Small intestine (tissue), 7 donors: ENCODE data around the gene PLEKHO2. TPM values are rescaled to one million over a fixed set of nuclear protein-coding genes. Genes with fewer than 3 reads are reported as not detected.

Source experiments
- DNase-seq, 2 donors: peaks; one replicate each; pipeline versions ENCODE4 v3.0.0 to v3.0.0-alpha.2; 2013
- FAIRE-seq: peaks from 2 replicates; lab custom pipeline; 2012; peaks lifted over from hg19 to GRCh38; lab: Jason Lieb, UNC
- H3K27ac ChIP-seq, 3 donors: one replicate each; pipeline ENCODE4 v1.5.1; 2013; ENCODE audit warnings: low read length in 2 of 3, mild to moderate bottlenecking in 2 of 3, control low read depth in 1 of 3, inconsistent platforms in 1 of 3, low read depth in 1 of 3, moderate library complexity in 1 of 3
- H3K27me3 ChIP-seq, 3 donors: one replicate each; pipeline ENCODE4 v1.6.1; 2013; ENCODE audit warnings: low read length in 3 of 3, inconsistent platforms in 1 of 3; ENCODE audit not compliant: control insufficient read depth in 3 of 3, insufficient read depth in 3 of 3
- H3K36me3 ChIP-seq, 3 donors: one replicate each; pipeline ENCODE4 v1.6.1; 2013; ENCODE audit warnings: low read length in 3 of 3, inconsistent platforms in 1 of 3, low read depth in 1 of 3, mild to moderate bottlenecking in 1 of 3, moderate library complexity in 1 of 3; ENCODE audit not compliant: control insufficient read depth in 3 of 3, insufficient read depth in 2 of 3
- H3K4me1 ChIP-seq, 3 donors: one replicate each; pipeline ENCODE4 v1.6.1; 2013; ENCODE audit warnings: low read length in 2 of 3, inconsistent platforms in 1 of 3, low read depth in 1 of 3, mild to moderate bottlenecking in 1 of 3, moderate library complexity in 1 of 3; ENCODE audit not compliant: control insufficient read depth in 3 of 3, insufficient read depth in 2 of 3
- H3K4me3 ChIP-seq, 3 donors: one replicate each; pipeline ENCODE4 v1.5.1; 2013; ENCODE audit warnings: low read length in 3 of 3, control low read depth in 1 of 3, inconsistent platforms in 1 of 3, low read depth in 1 of 3, mild to moderate bottlenecking in 1 of 3, moderate library complexity in 1 of 3
- H3K9me3 ChIP-seq, 2 donors: one replicate each; pipeline ENCODE4 v1.6.1; 2013; ENCODE audit warnings: low read depth in 1 of 2, low read length in 1 of 2; ENCODE audit not compliant: control insufficient read depth in 2 of 2, insufficient read depth in 1 of 2
- WGBS, 3 donors: extraction: QIAGEN DNeasy Blood & Tissue Kit; methylation state at CpG; one replicate each; pipeline ENCODE4 v1.1.7; 2013; 5-methylcytosine and 5-hydroxymethylcytosine counted together
- polyA plus RNA-seq, 4 donors: library from polyadenylated mRNA; stranded (reverse) in 3 of 4; unstranded in 1 of 4; fragments of 200-250 nt in 3 of 4; fragments of 120-200 nt in 1 of 4; gene quantifications; one replicate each; pipeline versions ENCODE4 v1.2.1 to v1.2.3, GENCODE V29; 2013
- donor health status: healthy with polysubstance abuse.
- donor health status: control.
- donor health status: control.
- donor health status: Bipolar disorder and iron deficiency.
- donor health status: healthy.

The PLEKHO2 gene
- polyA plus RNA-seq, 4 donors = 1.3 to 17.8 (median 11.3) TPM

DNA sequence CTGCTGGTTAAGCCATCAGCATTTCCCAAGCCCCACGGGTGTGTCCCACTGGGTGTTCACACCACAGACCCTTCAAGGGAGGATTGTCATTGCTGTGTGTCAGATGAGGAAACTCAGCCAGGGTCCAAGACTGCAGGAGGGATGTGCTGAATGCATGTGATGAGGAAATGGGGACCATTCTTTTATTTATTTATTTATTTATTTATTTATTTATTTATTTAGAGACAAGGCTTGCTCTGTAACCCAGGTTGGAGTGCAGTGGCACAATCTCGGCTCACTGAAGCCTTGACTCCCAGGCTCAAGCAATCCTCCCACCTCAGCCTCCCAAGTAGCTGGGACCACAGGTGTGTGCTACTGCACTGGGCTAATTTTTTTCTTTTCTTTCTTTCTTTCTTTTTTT lies 37.1 kb upstream of the PLEKHO2 start:
- FAIRE-seq (no peak), DNase-seq (no peak)
- Histone ChIP-seq H3K36me3 (no peaks in the 10 kb centered on the region), H3K4me1 (peaks cover 0 to 7% (median 0%) of the 10 kb centered on the region in 3 donors), H3K4me3 (no peak overlapping the region), H3K9me3 (no peaks in the 10 kb centered on the region), H3K27me3 (no peaks in the 10 kb centered on the region), H3K27ac (no peak overlapping the region)
- 37 to 63% (median 45%) methylated on average over 2 of the region's 2 CpGs for whole genome bisulfite sequencing, 3 donors

DNA sequence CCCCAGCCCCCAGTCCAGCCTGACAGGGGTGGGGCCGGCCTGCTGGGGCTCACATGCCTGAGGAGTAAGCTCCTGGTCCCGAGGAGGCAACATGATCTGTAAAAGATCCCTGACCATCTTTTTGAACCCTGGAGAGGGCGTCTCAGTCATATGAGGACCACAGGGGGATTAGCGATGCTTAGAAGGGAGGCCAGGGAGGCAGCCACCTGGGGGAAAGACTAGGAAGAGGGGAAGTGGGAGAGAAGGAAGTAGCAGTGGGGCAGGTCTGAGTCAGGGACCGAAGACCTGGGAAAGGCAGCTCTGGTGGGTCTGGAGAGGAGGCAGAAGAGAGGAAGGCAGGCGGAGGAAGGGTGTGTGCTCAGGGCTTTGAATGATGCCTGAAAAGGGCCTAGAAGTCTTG lies 35.2 kb upstream of the PLEKHO2 start:
- Histone ChIP-seq H3K4me3 (no peak overlapping the region), H3K9me3 (no peaks in the 10 kb centered on the region), H3K27ac (no peak overlapping the region), H3K36me3 (no peaks in the 10 kb centered on the region), H3K27me3 (no peaks in the 10 kb centered on the region), H3K4me1 (peaks cover 0 to 7% (median 0%) of the 10 kb centered on the region in 3 donors)
- whole genome bisulfite sequencing, 3 donors = 80 to 84% (median 82%) methylated on average over 6 of the region's 6 CpGs
- DNase-seq (no peak), FAIRE-seq (no peak)

DNA sequence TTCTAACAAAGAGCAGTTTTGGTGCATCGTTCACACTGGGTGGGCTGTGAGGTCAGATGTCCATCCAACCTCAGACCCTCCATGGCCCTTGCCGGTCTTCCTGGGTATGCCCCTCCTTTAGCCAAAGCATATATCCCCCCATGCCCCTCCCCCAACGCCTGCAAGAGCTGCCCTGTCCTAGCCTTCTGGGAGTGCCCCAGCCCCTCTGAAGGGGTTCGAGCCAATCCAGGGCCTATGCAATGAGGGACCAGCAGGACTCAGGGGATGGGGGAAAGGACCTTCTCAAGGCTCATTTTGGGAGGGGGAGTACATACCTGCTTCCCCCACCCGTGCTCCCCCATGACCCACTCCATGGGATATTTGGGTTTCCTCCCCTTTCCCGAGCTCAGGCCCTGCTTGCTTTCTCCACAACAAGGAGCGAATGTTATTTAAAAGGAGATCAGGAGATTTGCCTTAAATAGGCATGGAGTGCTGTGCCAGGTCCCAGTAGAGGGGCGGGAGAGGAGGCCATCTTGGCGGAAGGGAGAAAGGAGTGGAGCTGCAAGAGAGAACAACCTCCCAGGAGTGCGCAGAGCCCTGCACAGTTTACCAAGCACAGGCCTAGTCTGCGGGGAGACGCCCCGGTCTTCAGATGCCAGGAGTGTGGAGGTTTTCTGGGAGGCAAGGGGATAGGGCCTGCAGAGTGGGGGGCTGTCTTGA lies 34.5 kb upstream of the PLEKHO2 start:
- H3K4me1 ChIP-seq = peaks cover 0 to under 1% (median 0%) of the 10 kb centered on the region in 3 donors
- no peaks in the 10 kb centered on the region for H3K27me3 ChIP-seq
- no peak for DNase-seq
- H3K27ac ChIP-seq = peak overlapping the region in 1 of 3 donors; percentile 1
- 79 to 81% (median 80%) methylated on average over 13 of the region's 13 CpGs for WGBS, 3 donors
- no peaks in the 10 kb centered on the region for H3K36me3 ChIP-seq
- H3K4me3 ChIP-seq = no peak overlapping the region
- no peak for FAIRE-seq
- H3K9me3 ChIP-seq = no peaks in the 10 kb centered on the region

DNA sequence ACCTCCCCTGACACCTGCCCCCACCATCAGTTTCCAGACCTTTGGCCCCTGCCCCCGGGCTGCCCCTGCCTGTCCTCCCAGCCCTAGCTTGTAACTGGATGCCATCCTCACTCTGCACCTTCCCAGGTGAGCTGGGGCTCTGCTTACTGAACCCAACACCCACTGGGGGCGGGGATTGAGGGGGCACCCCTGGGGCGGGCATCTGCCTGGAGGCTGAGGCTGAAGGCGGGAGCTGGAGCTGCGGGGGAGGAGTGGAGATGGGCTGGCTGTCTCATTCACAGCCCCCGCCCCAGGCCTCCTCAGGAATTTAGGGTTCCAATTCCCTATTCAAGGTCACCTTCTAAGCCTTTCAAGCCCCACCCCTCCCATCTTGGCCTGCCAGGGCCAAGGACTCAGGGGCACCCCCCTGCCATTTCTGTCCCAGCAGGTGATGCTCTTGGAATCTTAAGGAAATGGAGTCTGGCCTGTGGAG lies 33.9 kb upstream of the PLEKHO2 start:
- no peaks in the 10 kb centered on the region for H3K4me1 ChIP-seq
- H3K4me3 ChIP-seq = no peak overlapping the region
- H3K36me3 ChIP-seq = no peaks in the 10 kb centered on the region
- no peaks in the 10 kb centered on the region for H3K9me3 ChIP-seq
- FAIRE-seq (no peak), DNase-seq (no peak)
- peak overlapping the region in 1 of 3 donors; percentile 36 for H3K27ac ChIP-seq
- no peaks in the 10 kb centered on the region for H3K27me3 ChIP-seq
- 64 to 77% (median 65%) methylated on average over 5 to 6 of the region's 6 CpGs for WGBS, 3 donors

DNA sequence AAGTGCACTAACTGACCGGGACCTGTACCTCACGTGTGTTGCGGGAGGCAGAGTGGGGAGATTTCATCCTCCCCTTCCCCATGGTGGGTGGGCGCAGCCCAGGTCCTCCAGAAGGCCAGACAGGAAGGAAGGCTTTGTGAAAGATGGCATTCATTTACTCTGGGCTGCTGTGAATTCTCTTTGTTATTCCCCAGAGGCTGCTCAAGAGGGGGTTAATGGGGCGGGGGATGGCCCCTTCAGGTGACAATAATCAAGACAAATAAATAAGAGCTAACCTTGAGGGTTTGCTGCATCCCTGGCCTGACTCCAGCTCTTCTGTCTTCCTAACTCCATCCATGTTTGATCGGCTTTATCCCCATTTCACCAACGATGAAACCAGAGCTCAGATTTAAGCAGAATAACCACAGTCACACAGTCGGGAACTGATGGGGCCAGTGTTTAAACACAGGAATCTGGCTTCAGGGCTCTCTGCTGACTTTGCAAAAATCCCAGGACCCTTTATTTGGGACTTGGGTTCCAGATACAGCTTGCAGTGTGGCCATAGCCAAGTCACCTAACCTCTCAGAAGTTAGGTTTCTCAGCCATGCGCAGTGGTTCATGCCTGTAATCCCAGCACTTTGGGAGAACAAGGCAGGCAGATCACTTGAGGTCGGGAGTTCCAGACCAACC lies 32.8 kb upstream of the PLEKHO2 start:
- H3K36me3 ChIP-seq = no peaks in the 10 kb centered on the region
- no peak for FAIRE-seq
- no peak overlapping the region for H3K4me3 ChIP-seq
- H3K27ac ChIP-seq = no peak overlapping the region
- H3K27me3 ChIP-seq = no peaks in the 10 kb centered on the region
- no peak for DNase-seq
- no peaks in the 10 kb centered on the region for H3K9me3 ChIP-seq
- WGBS, 3 donors = 76 to 80% (median 78%) methylated on average over 10 of the region's 10 CpGs
- H3K4me1 ChIP-seq = no peaks in the 10 kb centered on the region

DNA sequence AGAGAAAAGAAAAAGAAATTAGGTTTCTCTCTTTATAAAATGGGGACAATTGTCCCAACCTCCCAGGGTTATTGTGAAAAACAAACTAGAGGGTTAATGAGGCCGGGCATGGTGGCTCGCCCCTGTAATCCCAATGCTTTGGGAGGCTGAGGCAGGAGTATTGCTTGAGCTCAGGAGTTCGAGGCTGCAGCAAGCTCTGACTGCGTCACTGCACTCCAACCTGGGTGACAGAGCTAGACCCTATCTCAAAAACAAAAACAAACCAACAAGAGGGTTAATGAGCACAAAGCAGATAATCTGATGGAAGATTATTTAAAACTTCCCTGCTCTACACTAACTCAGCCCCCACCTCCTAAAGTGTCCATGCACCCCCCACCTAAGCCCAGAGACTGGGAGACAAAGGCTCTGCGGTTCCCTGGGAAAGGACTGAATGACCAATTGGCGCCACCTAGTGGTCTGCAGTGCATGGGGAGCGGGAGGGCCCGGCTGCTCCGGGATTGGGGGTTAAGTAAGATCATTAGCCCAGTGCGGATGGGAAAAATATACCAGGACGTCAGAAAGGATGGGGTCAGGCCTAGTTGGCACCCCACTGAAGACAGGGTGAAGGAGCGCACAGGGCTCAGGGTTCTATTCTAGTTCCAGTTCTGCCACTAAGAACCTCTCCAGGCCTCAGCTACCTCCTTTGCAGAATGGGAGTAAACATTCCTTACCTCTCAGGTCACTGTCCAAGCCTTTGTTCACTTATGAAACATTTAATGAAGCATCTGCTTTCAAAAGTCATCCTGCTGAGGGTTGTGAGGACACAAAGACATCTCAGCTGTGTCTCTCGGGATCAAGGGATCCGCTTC lies 31.8 kb upstream of the PLEKHO2 start:
- Histone ChIP-seq H3K4me3 (no peak overlapping the region), H3K9me3 (no peaks in the 10 kb centered on the region), H3K4me1 (no peaks in the 10 kb centered on the region), H3K27ac (no peak overlapping the region), H3K27me3 (no peaks in the 10 kb centered on the region), H3K36me3 (no peaks in the 10 kb centered on the region)
- WGBS, 3 donors = 32 to 33% (median 33%) methylated on average over 14 of the region's 14 CpGs
- DNase-seq (peak; percentile 73 to 83), FAIRE-seq (no peak)

DNA sequence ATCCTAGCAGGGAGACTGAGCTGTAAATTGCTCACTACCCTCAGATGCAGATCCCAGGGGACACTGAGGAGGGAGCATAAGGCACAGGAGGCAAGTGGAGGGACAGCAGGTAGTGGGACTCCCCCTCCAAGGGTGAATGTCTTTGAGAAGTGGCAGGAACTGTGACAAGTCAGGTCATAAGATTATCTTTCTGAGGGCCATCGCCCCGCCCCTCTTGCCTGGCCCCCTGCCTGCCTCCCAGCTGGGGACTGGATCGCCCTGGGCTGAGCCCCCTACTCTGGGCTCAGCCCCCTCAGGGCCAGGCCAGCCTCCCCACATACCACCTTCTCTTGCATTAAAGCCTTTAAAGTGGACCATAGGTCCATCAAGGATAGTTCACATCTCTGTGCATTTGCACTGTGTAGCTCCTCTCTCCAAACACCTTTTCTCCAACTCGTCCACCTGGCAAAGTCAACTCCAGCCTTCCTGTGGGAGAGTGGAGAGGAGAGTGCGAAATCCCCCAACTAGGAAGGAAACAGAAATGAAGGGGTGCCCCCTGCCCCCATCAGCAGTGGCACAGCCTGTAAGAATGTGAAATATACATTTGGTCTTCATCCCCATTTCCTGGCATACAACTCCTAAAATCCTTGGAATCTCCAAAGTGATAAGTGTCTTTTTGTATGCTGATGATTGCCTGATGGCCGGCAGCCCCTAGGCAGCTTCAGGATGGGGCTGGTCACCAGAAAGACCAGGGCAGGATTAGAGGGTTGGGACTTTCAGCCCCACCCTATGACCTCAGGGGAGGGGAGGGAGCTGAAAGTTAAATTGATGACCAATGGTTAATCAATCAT lies 31.0 kb upstream of the PLEKHO2 start:
- WGBS, 3 donors = 72 to 80% (median 73%) methylated on average over 6 of the region's 6 CpGs
- H3K36me3 ChIP-seq = no peaks in the 10 kb centered on the region
- H3K9me3 ChIP-seq = no peaks in the 10 kb centered on the region
- H3K27me3 ChIP-seq = no peaks in the 10 kb centered on the region
- no peak for FAIRE-seq
- H3K4me1 ChIP-seq = no peaks in the 10 kb centered on the region
- no peak overlapping the region for H3K4me3 ChIP-seq
- DNase-seq = no peak
- H3K27ac ChIP-seq = no peak overlapping the region
